Esophagus squamous epithelium (tissue), 5 donors: Measurements from ENCODE around the gene DENND1B. TPM values are rescaled to one million over a fixed set of nuclear protein-coding genes. Genes with fewer than 3 reads are reported as not detected.
"Not testable (repeated sequence)": the region's sequence is repeated elsewhere in the genome, so short reads cannot be mapped to it uniquely, and the experiment has no call there.

Source experiments
- DNase-seq: peaks from one replicate; lab custom pipeline; 2025; lab: John Stamatoyannopoulos, UW
- H3K27ac ChIP-seq, 4 donors: fragments of 200-600 bp; sonication (generic); one replicate each; pipeline ENCODE4 v1.5.1; 2016 to 2019; ENCODE audit warnings: mild to moderate bottlenecking in 1 of 4
- H3K27me3 ChIP-seq, 4 donors: fragments of 200-600 bp; sonication (generic); 1 replicate in 3 of 4; 2 replicates in 1 of 4; pipeline versions ENCODE4 v1.5.1 to v1.6.0; 2017 to 2021; ENCODE audit warnings: antibody characterized with exemption in 1 of 4
- H3K36me3 ChIP-seq, 3 donors: fragments of 200-600 bp; sonication (generic); one replicate each; pipeline ENCODE4 v1.5.1; 2016 to 2019
- H3K4me1 ChIP-seq, 3 donors: fragments of 200-600 bp; sonication (generic); one replicate each; pipeline ENCODE4 v1.5.1; 2017 to 2019
- H3K4me3 ChIP-seq, 4 donors: fragments of 200-600 bp; sonication (generic); 1 replicate in 3 of 4; 2 replicates in 1 of 4; pipeline ENCODE4 v1.5.1; 2016 to 2019; ENCODE audit warnings: mild to moderate bottlenecking in 2 of 4, moderate library complexity in 1 of 4
- H3K9me3 ChIP-seq, 3 donors: fragments of 200-600 bp; sonication (generic); one replicate each; pipeline ENCODE4 v1.5.1; 2016 to 2019
- CTCF ChIP-seq, 6 experiments: fragments of 450-650 bp in 4 of 6; fragments of 200-600 bp in 2 of 6; sonication (generic) in 2 of 6; IDR thresholded peaks; one replicate each; pipeline ENCODE4 v1.5.1; 2016 to 2019; ENCODE audit warnings: antibody characterized with exemption in 6 of 6, mild to moderate bottlenecking in 4 of 6, moderate library complexity in 4 of 6
- POLR2A ChIP-seq, 4 donors: fragments of 450-650 bp; IDR thresholded peaks; one replicate each; pipeline ENCODE4 v1.6.1; 2017; ENCODE audit warnings: antibody characterized with exemption in 4 of 4, mild to moderate bottlenecking in 4 of 4, moderate library complexity in 3 of 4
- WGBS, 2 donors: methylation state at CpG; one replicate each; pipeline ENCODE4 v1.1.5; 2018; 5-methylcytosine and 5-hydroxymethylcytosine counted together
- intact Hi-C: fragments of 100-400 bp; cut with DNase I; formaldehyde crosslinking; loops from one replicate; pipeline ENCODE4 v1.15.0; 2022
- total RNA-seq, 4 donors: library from RNA; depleted of rRNA; stranded (reverse); fragments of >200 nt; gene quantifications; one replicate each; pipeline ENCODE4 v1.1.0, GENCODE V29; 2016
- donor health status: DM: yes; HTN: yes; CAD: no.

The DENND1B gene
- total RNA-seq, 4 donors from 2014 or later, result 13.6 to 25.5 (median 18.2) TPM

- no peak overlapping the region for H3K27ac ChIP-seq
- H3K27me3 ChIP-seq, result no peaks in the 10 kb centered on the region
- H3K4me3 ChIP-seq, result no peak overlapping the region
- intact Hi-C loops, result no loop called here
- no peaks in the 10 kb centered on the region for H3K4me1 ChIP-seq
- H3K36me3 ChIP-seq, result peaks cover 0 to 7% (median 0%) of the 10 kb centered on the region in 3 donors
- peak in 1 of 6 experiments; percentile 35 for TF ChIP-seq CTCF (IDR thresholded peaks at IDR 0.05)
- no peak for TF ChIP-seq POLR2A (IDR thresholded peaks at IDR 0.05)
- no peaks in the 10 kb centered on the region for H3K9me3 ChIP-seq
- 94 to 96% methylated on average over 1 of the region's 1 CpG for WGBS, 2 donors
- DNase-seq, result no peak
Measured at GRCh38 chr1:197519741-197520334, 255.4 kb downstream of the DENND1B start.

- no peaks in the 10 kb centered on the region for H3K4me1 ChIP-seq
- no peaks in the 10 kb centered on the region for H3K9me3 ChIP-seq
- WGBS, 2 donors, result 78 to 81% methylated on average over 1 of the region's 1 CpG
Measured at GRCh38 chr1:197515421-197515820, 259.9 kb downstream of the DENND1B start.

GRCh38 chr1:197510691-197511378, 264.4 kb downstream of the DENND1B start:
- TF ChIP-seq POLR2A (IDR thresholded peaks at IDR 0.05), result no peak
- no peak for TF ChIP-seq CTCF (IDR thresholded peaks at IDR 0.05)
- H3K4me1 ChIP-seq, result no peaks in the 10 kb centered on the region
- no peak overlapping the region for H3K27ac ChIP-seq
- 93 to 94% methylated on average over 4 of the region's 4 CpGs for WGBS, 2 donors
- DNase-seq, result no peak
- no peak overlapping the region for H3K4me3 ChIP-seq
- intact Hi-C loops, result no loop called here
- H3K36me3 ChIP-seq, result peaks cover 0 to 32% (median 3%) of the 10 kb centered on the region in 3 donors
- no peaks in the 10 kb centered on the region for H3K9me3 ChIP-seq
- no peaks in the 10 kb centered on the region for H3K27me3 ChIP-seq

More at GRCh38 chr1:197515421-197515820, 259.9 kb downstream of the DENND1B start:
- TF ChIP-seq CTCF (IDR thresholded peaks at IDR 0.05), result no peak
- TF ChIP-seq POLR2A (IDR thresholded peaks at IDR 0.05), result no peak
- DNase-seq, result no peak
- H3K4me3 ChIP-seq, result no peak overlapping the region
- intact Hi-C loops, result no loop called here
- H3K27ac ChIP-seq, result no peak overlapping the region
- peaks cover 0 to 28% (median 2%) of the 10 kb centered on the region in 3 donors for H3K36me3 ChIP-seq
- no peaks in the 10 kb centered on the region for H3K27me3 ChIP-seq

DNA sequence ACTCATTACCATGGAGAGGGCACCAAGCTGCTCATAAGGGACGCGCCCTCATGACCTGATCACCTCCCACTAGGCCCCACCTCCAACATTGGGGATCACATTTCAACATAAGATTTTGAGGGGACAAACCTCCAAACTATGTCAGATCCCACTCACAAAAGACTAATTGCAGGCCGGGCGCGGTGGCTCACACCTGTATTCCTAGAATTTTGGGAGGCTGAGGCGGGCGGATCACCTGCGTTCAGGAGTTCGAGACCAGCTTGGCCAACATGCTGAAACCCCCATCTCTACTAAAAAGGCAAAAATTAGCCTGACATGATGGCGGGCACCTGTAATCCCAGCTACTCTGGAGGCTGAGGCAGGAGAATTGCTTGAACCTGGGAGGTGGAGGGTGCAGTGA, 278.6 kb downstream of the DENND1B start:
- no peak for DNase-seq
- no peak for TF ChIP-seq POLR2A (IDR thresholded peaks at IDR 0.05)
- Histone ChIP-seq H3K9me3 (no peaks in the 10 kb centered on the region), H3K27ac (no peak overlapping the region), H3K4me1 (no peaks in the 10 kb centered on the region), H3K27me3 (no peaks in the 10 kb centered on the region), H3K36me3 (no peaks in the 10 kb centered on the region), H3K4me3 (no peak overlapping the region)
- WGBS, 2 donors, result 78 to 80% methylated on average over 7 to 9 of the region's 10 CpGs
- intact Hi-C loops, result no loop called here

GRCh38 chr1:197491505-197491904, 283.8 kb downstream of the DENND1B start:
- H3K4me3 ChIP-seq, DNase-seq, H3K27me3 ChIP-seq, H3K4me1 ChIP-seq, H3K27ac ChIP-seq, H3K9me3 ChIP-seq, H3K36me3 ChIP-seq, intact Hi-C loops: not testable (repeated sequence)
- 67 to 82% methylated on average over 1 of the region's 1 CpG for WGBS, 2 donors

DNA sequence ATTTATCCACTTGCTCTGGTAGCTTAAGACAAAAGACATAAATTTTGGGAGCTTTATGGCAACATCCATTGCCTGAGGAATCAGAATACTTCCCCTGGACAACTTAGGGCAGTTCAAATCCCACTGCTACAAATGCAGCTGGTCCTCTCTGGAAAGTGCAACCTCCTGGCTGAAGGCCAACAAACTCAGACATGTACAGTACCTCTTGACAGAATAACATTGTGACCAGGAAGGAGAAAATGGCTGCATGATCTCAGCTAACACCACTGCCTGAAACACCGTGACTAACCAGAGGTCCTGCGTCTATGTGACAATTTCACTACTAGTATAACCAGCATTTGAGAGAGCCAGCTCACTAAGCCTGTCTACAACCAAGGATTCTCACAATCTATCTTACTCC, 288.3 kb downstream of the DENND1B start:
- intact Hi-C loops, result no loop called here
- no peaks in the 10 kb centered on the region for H3K27me3 ChIP-seq
- no peak overlapping the region for H3K4me3 ChIP-seq
- 79 to 94% methylated on average over 2 of the region's 2 CpGs for WGBS, 2 donors
- H3K27ac ChIP-seq, result no peak overlapping the region
- no peak for TF ChIP-seq CTCF (IDR thresholded peaks at IDR 0.05)
- TF ChIP-seq POLR2A (IDR thresholded peaks at IDR 0.05), result no peak
- H3K36me3 ChIP-seq, result no peaks in the 10 kb centered on the region
- DNase-seq, result no peak
- no peaks in the 10 kb centered on the region for H3K4me1 ChIP-seq
- no peaks in the 10 kb centered on the region for H3K9me3 ChIP-seq
